Measurements from ENCODE around the gene COPA.

DNA sequence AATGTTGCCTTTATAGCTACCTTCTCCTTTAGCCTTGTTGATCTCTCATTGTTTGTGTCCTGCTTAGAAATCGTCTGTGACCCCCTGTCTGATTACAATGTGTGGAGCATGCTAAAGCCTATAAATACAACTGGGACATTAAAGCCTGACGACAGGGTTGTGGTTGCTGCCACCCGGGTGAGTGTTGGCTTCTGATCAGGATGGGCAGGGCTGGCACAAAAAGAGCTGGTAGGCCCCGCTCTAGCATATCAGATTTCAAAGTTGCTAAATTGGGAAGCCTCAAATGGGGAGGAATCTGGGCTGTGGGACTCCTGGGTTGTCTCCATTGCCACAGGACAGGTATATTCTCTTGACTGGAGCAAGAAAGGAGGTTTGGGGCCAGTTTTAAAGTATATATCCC lies 8.6 kb upstream of the COPA start:
- TF ChIP-seq ZNF70 (CRISPR knock-in tag; IDR thresholded peaks at IDR 0.05) (no peak), TOX (CRISPR knock-in tag; IDR thresholded peaks at IDR 0.05; ENCODE audit: borderline replicate concordance) (no peak), TCF4 (CRISPR knock-in tag; IDR thresholded peaks at IDR 0.05; ENCODE audit: borderline replicate concordance) (no peak), RARB (CRISPR knock-in tag; IDR thresholded peaks at IDR 0.05) (no peak)
- TF ChIP-seq, protein P1, sequence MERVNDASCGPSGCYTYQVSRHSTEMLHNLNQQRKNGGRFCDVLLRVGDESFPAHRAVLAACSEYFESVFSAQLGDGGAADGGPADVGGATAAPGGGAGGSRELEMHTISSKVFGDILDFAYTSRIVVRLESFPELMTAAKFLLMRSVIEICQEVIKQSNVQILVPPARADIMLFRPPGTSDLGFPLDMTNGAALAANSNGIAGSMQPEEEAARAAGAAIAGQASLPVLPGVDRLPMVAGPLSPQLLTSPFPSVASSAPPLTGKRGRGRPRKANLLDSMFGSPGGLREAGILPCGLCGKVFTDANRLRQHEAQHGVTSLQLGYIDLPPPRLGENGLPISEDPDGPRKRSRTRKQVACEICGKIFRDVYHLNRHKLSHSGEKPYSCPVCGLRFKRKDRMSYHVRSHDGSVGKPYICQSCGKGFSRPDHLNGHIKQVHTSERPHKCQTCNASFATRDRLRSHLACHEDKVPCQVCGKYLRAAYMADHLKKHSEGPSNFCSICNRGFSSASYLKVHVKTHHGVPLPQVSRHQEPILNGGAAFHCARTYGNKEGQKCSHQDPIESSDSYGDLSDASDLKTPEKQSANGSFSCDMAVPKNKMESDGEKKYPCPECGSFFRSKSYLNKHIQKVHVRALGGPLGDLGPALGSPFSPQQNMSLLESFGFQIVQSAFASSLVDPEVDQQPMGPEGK (CRISPR knock-in tag; IDR thresholded peaks at IDR 0.05; ENCODE audit: borderline replicate concordance), result no peak
